GM12892 (cell line): ENCODE data around the gene GLUD2.

Experiments used
- POLR2A ChIP-seq: IDR thresholded peaks from 2 replicates; pipeline ENCODE4 v1.6.1; 2011; ENCODE audit warnings: low read depth, low read length, control low read depth
- POLR2AphosphoS5 ChIP-seq: IDR thresholded peaks from 2 replicates; pipeline ENCODE4 v1.6.1; 2011; ENCODE audit warnings: low read depth, low read length, control low read depth
- TAF1 ChIP-seq: IDR thresholded peaks from 2 replicates; pipeline ENCODE4 v1.6.1; 2011; ENCODE audit warnings: low read depth, mild to moderate bottlenecking, control low read depth, low read length, borderline replicate concordance

- no peak for TF ChIP-seq POLR2A
- TF ChIP-seq POLR2AphosphoS5, result no peak
- no peak for TF ChIP-seq TAF1
Observed at GRCh38 chrX:121030083-121030482, 17.3 kb upstream of the GLUD2 start.
